H1 (cell line): Measurements from ENCODE around the gene MTCH1. TPM values are rescaled to one million over a fixed set of nuclear protein-coding genes. Genes with fewer than 3 reads are reported as not detected.

ENCODE experiments used
- CTCF ChIA-PET: fragments of 300-600 bp; sonication (Branson Sonifier 250); formaldehyde crosslinking; loops from one replicate; lab custom pipeline; 2021; ENCODE audit not compliant: partially characterized antibody; lab: Charles Lee
- POLR2A ChIA-PET: fragments of 300-600 bp; sonication (Branson Sonifier 250); formaldehyde crosslinking; loops from one replicate; lab custom pipeline; 2021; ENCODE audit warnings: inconsistent platforms; ENCODE audit not compliant: partially characterized antibody; lab: Charles Lee
- DNase-seq, 2 experiments: peaks; one replicate each; pipeline versions ENCODE4 v3.0.0 to v3.0.0-alpha.2; 2010 to 2022; ENCODE audit warnings: low spot score in 2 of 2, low read depth in 1 of 2, mixed read lengths in 1 of 2
- FAIRE-seq: peaks from 2 replicates; lab custom pipeline; 2011; peaks lifted over from hg19 to GRCh38; lab: Jason Lieb, UNC
- H2AFZ ChIP-seq: 2 replicates; pipeline ENCODE4 v1.8.1; 2012; ENCODE audit warnings: low read length, inconsistent platforms
- H2AK5ac ChIP-seq: 2 replicates; pipeline ENCODE4 v1.6.1; 2013; ENCODE audit warnings: low read depth, low read length
- H2BK120ac ChIP-seq: replicated peaks from 2 replicates; pipeline ENCODE3; 2013; ENCODE audit warnings: low read depth, low read length, inconsistent platforms
- H2BK12ac ChIP-seq: 2 replicates; pipeline ENCODE4 v1.6.1; 2013; ENCODE audit warnings: low read depth, low read length
- H2BK15ac ChIP-seq: 2 replicates; pipeline ENCODE4 v1.6.1; 2013; ENCODE audit warnings: low read length
- H2BK20ac ChIP-seq: 2 replicates; pipeline ENCODE4 v1.6.1; 2013; ENCODE audit warnings: low read length
- H2BK5ac ChIP-seq: 2 replicates; pipeline ENCODE4 v1.6.1; 2013; ENCODE audit warnings: low read depth, low read length
- H3K14ac ChIP-seq: 2 replicates; pipeline ENCODE4 v1.6.1; 2013; ENCODE audit warnings: inconsistent platforms; ENCODE audit not compliant: insufficient read length
- H3K18ac ChIP-seq: 2 replicates; pipeline ENCODE4 v1.6.1; 2013; ENCODE audit warnings: low read length; ENCODE audit errors: extremely low read depth
- H3K23ac ChIP-seq: 2 replicates; pipeline ENCODE4 v1.6.1; 2013; ENCODE audit warnings: inconsistent platforms; ENCODE audit not compliant: insufficient read length
- H3K23me2 ChIP-seq: 2 replicates; pipeline ENCODE4 v1.6.1; 2013; ENCODE audit warnings: low read depth, low read length
- H3K27ac ChIP-seq: 2 replicates; pipeline ENCODE4 v1.6.1; 2011; ENCODE audit warnings: low read depth, low read length, inconsistent platforms
- H3K27me3 ChIP-seq, 4 experiments: replicated peaks in 1 of 4; 1 replicate in 1 of 4; 2 replicates in 3 of 4; pipeline versions ENCODE4 v1.6.1 to v1.8.1; 2011 to 2013; ENCODE audit warnings: low read length in 3 of 4, mild to moderate bottlenecking in 3 of 4, inconsistent platforms in 2 of 4, mixed read lengths in 2 of 4, moderate library complexity in 1 of 4; ENCODE audit not compliant: control insufficient read depth in 3 of 4, insufficient read depth in 3 of 4; ENCODE audit errors: extremely low read depth in 1 of 4
- H3K36me3 ChIP-seq, 4 experiments: 2 replicates each; pipeline versions ENCODE4 v1.6.1 to v1.8.1; 2011 to 2013; ENCODE audit warnings: mild to moderate bottlenecking in 4 of 4, low read length in 3 of 4, moderate library complexity in 2 of 4, control low read depth in 1 of 4, inconsistent platforms in 1 of 4; ENCODE audit not compliant: insufficient read depth in 4 of 4, control insufficient read depth in 2 of 4
- H3K4ac ChIP-seq: replicated peaks from 2 replicates; pipeline ENCODE3; 2013; ENCODE audit warnings: low read length, low read depth, mixed read lengths, inconsistent platforms; ENCODE audit not compliant: insufficient read length
- H3K4me1 ChIP-seq, 4 experiments: replicated peaks in 1 of 4; 1 replicate in 1 of 4; 2 replicates in 3 of 4; pipeline versions ENCODE4 v1.6.1 to v1.8.1; 2011 to 2013; ENCODE audit warnings: low read length in 3 of 4, inconsistent platforms in 2 of 4, mixed read lengths in 1 of 4; ENCODE audit not compliant: insufficient read depth in 4 of 4, control insufficient read depth in 3 of 4
- H3K4me2 ChIP-seq, 2 experiments: 2 replicates each; pipeline versions ENCODE4 v1.6.1 to v1.8.1; 2011 to 2013; ENCODE audit warnings: low read depth in 2 of 2, low read length in 2 of 2, control low read depth in 1 of 2, inconsistent platforms in 1 of 2, mild to moderate bottlenecking in 1 of 2; ENCODE audit not compliant: insufficient read depth in 1 of 2
- H3K4me3 ChIP-seq, 4 experiments: fragments of 200-600, 300-600 bp in 1 of 4; sonication (generic), shearing (Covaris generic), sonication (Bioruptor Twin) in 1 of 4; 2 replicates each; pipeline versions ENCODE4 v1.5.1 to v1.8.1; 2011 to 2016; ENCODE audit warnings: low read length in 4 of 4, low read depth in 3 of 4, control low read depth in 2 of 4, inconsistent platforms in 2 of 4, mild to moderate bottlenecking in 2 of 4, mixed read lengths in 1 of 4, moderate library complexity in 1 of 4; ENCODE audit not compliant: insufficient read depth in 2 of 4; ENCODE audit errors: extremely low read depth in 1 of 4
- H3K56ac ChIP-seq: replicated peaks from 2 replicates; pipeline ENCODE3; 2013; ENCODE audit warnings: low read depth, mild to moderate bottlenecking, mixed read lengths, low read length, inconsistent platforms; ENCODE audit not compliant: insufficient read length
- H3K79me1 ChIP-seq: 2 replicates; pipeline ENCODE4 v1.6.1; 2013; ENCODE audit warnings: low read depth, low read length, control low read depth
- H3K79me2 ChIP-seq, 2 experiments: 2 replicates each; pipeline versions ENCODE4 v1.6.1 to v1.8.1; 2012 to 2013; ENCODE audit warnings: low read length in 2 of 2, mild to moderate bottlenecking in 2 of 2, inconsistent platforms in 1 of 2; ENCODE audit not compliant: insufficient read depth in 2 of 2, control insufficient read depth in 1 of 2
- H3K9ac ChIP-seq, 4 experiments: replicated peaks in 1 of 4; 1 replicate in 1 of 4; 2 replicates in 3 of 4; pipeline versions ENCODE4 v1.6.1 to v1.8.1; 2011 to 2013; ENCODE audit warnings: low read depth in 3 of 4, low read length in 3 of 4, control low read depth in 2 of 4, mild to moderate bottlenecking in 2 of 4, moderate library complexity in 2 of 4, inconsistent platforms in 1 of 4; ENCODE audit errors: extremely low read depth in 1 of 4
- H3K9me3 ChIP-seq, 2 experiments: 2 replicates each; pipeline versions ENCODE4 v1.6.1 to v1.8.1; 2012 to 2013; ENCODE audit warnings: mild to moderate bottlenecking in 2 of 2, moderate library complexity in 2 of 2, control low read depth in 1 of 2, inconsistent platforms in 1 of 2, low read depth in 1 of 2, low read length in 1 of 2, mixed read lengths in 1 of 2; ENCODE audit not compliant: insufficient read depth in 2 of 2
- H4K20me1 ChIP-seq, 2 experiments: replicated peaks in 1 of 2; 2 replicates each; pipeline versions ENCODE3 to v1.8.1; 2011 to 2013; ENCODE audit warnings: inconsistent platforms in 2 of 2, low read length in 2 of 2, mild to moderate bottlenecking in 1 of 2; ENCODE audit not compliant: insufficient read depth in 2 of 2, control insufficient read depth in 1 of 2
- H4K5ac ChIP-seq: 2 replicates; pipeline ENCODE4 v1.6.1; 2013; ENCODE audit warnings: low read length, low read depth, mixed read lengths, inconsistent platforms; ENCODE audit not compliant: insufficient read length
- H4K8ac ChIP-seq: 2 replicates; pipeline ENCODE4 v1.8.0; 2013; ENCODE audit warnings: mild to moderate bottlenecking, moderate library complexity, low read length, inconsistent platforms; ENCODE audit not compliant: insufficient read depth; ENCODE audit errors: extremely low read depth
- H4K91ac ChIP-seq: replicated peaks from 2 replicates; pipeline ENCODE3; 2013; ENCODE audit warnings: low read length, mixed read lengths, inconsistent platforms; ENCODE audit not compliant: insufficient read length
- HDAC6 ChIP-seq: IDR thresholded peaks from one replicate; pipeline ENCODE4 v1.7.1; 2012; ENCODE audit warnings: low read depth, mild to moderate bottlenecking, inconsistent platforms, low read length, moderate library complexity
- WGBS, 2 experiments: shearing (Covaris generic) in 1 of 2; methylation state at CpG; one replicate each; pipeline versions ENCODE4 v1.1.6 to v1.1.7; 2013 to 2015; ENCODE audit warnings: low lambda C conversion rate in 2 of 2, mixed read lengths in 2 of 2, inconsistent platforms in 1 of 2, low coverage in 1 of 2, missing lambda C conversion rate in 1 of 2; ENCODE audit not compliant: insufficient replicate concordance in 2 of 2, insufficient coverage in 1 of 2, insufficient read length in 1 of 2; ENCODE audit errors: extremely low coverage in 1 of 2, missing lambda C conversion rate in 1 of 2; 5-methylcytosine and 5-hydroxymethylcytosine counted together
- polyA plus RNA-seq, 7 experiments: library from polyadenylated mRNA; depleted of rRNA in 3 of 7; stranded (reverse) in 5 of 7; unstranded in 2 of 7; fragments of >200 nt in 5 of 7; fragments of 200-250 nt in 2 of 7; gene quantifications; 1 replicate in 5 of 7; 2 replicates in 1 of 7; 4 replicates in 1 of 7; pipeline versions ENCODE4 v1.2.1 to v1.2.3, GENCODE V29; 2011 to 2013; ENCODE audit warnings: missing spikeins in 2 of 7, mixed read lengths in 2 of 7
- total RNA-seq: library from RNA; stranded (reverse); fragmentation: NEBNext Ultra II Directional; extraction: Animal tissue kit (Norgen Biotek cat#: 25700); gene quantifications from 2 replicates; pipeline ENCODE4 v1.2.1, GENCODE V29; 2021

The MTCH1 gene
- total and polyA plus RNA-seq, 2 of the 8 experiments (the other 6 are each of a cell fraction or from before 2014, with no cell fraction given), result 169 to 214 TPM

- Histone ChIP-seq H2AFZ (no peak overlapping the region), H4K91ac (no peak overlapping the region), H2BK120ac (no peak overlapping the region), H3K4me1 (no peaks in the 10 kb centered on the region), H3K56ac (no peak overlapping the region), H3K79me1 (no peaks in the 10 kb centered on the region), H2BK12ac (no peak overlapping the region), H3K4me3 (no peak overlapping the region), H3K23ac (no peak overlapping the region), H3K4me2 (no peak overlapping the region), H3K18ac (no peak overlapping the region), H3K27me3 (no peaks in the 10 kb centered on the region), H3K14ac (no peak overlapping the region), H3K23me2 (no peaks in the 10 kb centered on the region), H3K36me3 (no peaks in the 10 kb centered on the region), H4K20me1 (no peaks in the 10 kb centered on the region), H2BK5ac (no peak overlapping the region), H2BK15ac (no peak overlapping the region), H3K4ac (peak overlapping the region; percentile 69), H3K9me3 (no peaks in the 10 kb centered on the region), H3K79me2 (no peaks in the 10 kb centered on the region), H3K27ac (no peak overlapping the region), H2BK20ac (no peak overlapping the region), H4K8ac (no peak overlapping the region), H3K9ac (no peak overlapping the region), H4K5ac (no peak overlapping the region), H2AK5ac (no peak overlapping the region)
- TF ChIP-seq HDAC6, result no peak
- ChIA-PET POLR2A (no interaction called here), CTCF (interaction anchor here (1.1 kb wide), 1 partner anchor 81 kb away, joined by 3 read pairs; no protein-coding TSS in a partner anchor)
- no peak for DNase-seq
- 79% methylated on average over 4 of the region's 4 CpGs; no CpG with 5 or more reads in 1 of the 2 experiments for WGBS, 2 experiments
- no peak for FAIRE-seq
Observed at GRCh38 chr6:36938536-36938935, 47.5 kb downstream of the MTCH1 start.
